CD4-positive, alpha-beta T cell treated with Interleukin-17A for 1 hour (primary cell): ENCODE data around the gene LAMC3.

ENCODE experiments used
- DNase-seq: peaks from one replicate; pipeline ENCODE4 v3.0.0-alpha.2; 2020

Gene LAMC3

DNA sequence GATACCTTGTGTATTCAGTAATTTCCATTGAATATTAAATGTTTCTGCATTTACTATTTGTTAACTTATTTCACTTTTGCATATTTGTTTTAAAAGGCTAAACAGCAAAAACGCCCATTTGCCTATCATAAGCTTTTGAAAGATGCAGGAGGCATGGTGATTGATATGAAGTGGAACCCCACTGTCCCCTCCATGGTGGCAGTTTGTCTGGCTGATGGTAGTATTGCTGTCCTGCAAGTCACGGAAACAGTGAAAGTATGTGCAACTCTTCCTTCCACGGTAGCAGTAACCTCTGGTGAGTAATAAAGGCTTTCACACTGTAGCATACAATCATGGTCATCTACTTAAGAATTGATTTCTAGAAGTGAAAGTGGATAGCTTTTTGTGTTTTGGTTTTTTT, 120.2 kb downstream of the LAMC3 start:
- DNase-seq, result no peak

DNA sequence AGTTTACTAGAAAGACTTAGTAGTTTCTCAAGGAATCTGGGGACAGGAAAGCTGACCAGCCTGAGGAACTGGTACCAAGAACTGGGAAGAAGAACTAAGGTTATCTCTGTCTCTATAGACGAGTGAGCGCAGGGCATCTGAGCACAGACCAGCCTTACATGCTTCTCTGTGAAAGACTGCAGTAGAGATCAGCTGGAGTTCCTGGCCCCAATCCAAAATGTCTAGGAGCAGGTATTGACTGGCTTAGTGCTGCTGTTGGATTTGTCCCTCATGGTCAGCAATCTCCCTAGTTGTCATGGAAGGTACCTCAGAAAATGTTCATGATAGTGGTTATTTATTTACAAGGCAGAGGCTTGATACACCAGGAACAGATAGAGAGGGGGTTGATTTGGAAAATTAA, 129.7 kb downstream of the LAMC3 start:
- no peak for DNase-seq

DNA sequence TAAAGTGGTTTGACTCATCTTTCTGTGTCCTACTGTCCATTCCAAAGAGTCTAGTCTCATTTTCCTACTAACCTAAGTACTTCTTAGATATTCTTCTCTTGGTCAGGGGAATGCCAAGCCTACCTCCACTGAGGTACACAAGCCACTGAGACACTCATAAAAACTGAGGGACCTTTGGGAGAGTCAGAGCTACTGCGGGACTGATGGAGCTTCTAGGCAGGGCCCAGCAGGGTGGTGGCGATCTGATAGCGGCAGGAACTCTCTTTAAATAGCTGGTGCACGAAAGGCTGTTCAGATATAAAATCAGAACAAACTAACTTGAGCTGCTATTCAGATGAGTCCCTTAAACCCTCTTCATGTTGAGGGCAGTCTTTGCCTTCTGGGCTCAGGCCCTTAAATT, 131.1 kb downstream of the LAMC3 start:
- no peak for DNase-seq

DNA sequence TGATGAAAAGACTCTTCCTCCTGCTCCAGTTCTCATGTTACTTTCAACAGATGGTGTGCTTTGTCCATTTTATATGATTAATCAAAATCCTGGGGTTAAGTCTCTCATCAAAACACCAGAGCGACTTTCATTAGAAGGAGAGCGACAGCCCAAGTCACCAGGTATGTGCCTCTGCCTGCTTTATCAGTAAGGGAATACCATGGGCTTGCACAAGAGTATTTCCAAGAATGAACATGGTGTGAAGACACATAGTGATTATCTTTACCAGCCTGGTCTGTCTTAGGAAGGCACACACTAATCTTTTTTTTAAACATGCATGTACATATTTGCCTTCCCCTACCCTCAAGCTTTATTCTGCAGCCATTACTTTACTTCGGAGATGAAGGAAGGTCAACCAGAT, 131.6 kb downstream of the LAMC3 start:
- DNase-seq, result no peak

DNA sequence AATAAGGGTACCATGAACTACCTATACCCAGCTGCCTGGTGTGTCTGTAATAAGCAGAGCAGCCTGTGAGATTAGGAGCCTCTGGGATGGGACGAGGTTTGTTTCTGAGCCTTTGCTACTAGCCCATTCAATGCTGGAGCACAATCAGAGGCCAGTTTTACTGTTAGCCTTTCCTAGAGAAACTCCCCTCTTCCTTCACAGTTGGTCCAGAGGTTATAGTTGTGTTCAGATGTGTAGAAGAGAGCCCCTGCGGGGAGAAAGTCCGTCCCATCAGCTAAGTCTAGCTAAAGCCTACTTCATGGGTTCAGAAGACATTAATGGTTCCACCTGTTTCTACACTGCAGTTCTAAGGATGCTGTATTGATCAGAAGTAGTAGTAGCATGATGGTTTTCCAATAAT, 133.2 kb downstream of the LAMC3 start:
- DNase-seq, result no peak
